ENCODE measurements around the gene RAC3.
"Not testable (repeated sequence)": the region's sequence is repeated elsewhere in the genome, so short reads cannot be mapped to it uniquely, and the experiment has no call there.

The RAC3 gene

DNA sequence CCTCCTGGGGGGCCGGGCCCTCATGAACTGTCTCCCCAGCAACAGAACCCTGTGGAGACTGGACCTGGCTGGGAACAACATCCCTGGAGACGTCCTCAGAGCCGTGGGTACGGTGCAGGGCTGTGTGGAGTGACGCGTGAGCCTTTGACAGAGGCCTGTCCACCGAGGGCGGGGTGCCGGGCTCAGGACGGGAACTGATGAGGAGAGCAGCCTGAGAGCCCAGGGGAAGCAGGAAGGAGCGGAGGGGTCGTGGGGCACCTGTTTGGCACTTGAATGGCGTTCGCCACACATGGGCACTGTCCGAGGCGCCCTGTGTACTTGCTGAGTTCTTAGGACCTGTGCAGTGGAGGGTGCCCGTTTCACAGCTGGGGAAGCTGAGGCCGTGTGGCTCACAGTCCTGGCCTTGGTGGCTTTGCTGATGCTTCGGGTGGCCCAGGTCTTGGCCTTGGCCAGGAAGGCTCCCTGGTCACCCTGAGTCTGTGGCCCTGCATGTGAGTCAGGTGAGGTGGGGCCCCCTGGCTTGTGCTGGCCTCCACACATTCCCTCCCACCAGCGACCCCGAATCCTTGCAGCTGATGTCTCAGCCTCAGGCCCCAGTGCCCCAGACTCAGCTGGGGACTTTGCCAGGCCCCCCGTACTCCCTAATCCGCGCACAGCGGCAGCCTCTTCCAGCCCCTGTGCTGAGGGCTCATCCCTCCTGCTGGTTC is 5.9 kb upstream of the RAC3 start:
- no peak for DNase-seq

GRCh38 chr17:82028246-82028645 is 3.2 kb upstream of the RAC3 start:
- no peak for DNase-seq

DNA sequence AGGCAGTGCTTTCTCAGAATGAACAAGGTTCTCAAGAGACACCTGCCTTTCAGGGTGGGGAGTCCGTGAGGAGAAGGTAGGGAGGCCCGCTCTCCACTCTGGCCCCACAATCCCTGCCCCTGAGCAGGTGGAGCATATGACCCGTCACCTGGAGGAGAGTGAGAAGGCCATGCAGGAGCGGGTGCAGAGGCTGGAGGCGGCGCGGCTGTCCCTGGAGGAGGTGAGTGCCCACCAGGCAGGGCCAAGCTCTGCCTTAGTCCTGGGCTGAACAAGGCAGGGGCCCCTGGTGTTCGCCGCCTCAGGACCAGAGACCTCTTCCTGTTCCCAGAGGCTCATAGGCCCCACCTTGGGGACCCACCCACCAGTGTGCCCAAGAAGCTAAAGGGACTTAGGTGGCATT is 2.5 kb upstream of the RAC3 start:
- DNase-seq = no peak

DNA sequence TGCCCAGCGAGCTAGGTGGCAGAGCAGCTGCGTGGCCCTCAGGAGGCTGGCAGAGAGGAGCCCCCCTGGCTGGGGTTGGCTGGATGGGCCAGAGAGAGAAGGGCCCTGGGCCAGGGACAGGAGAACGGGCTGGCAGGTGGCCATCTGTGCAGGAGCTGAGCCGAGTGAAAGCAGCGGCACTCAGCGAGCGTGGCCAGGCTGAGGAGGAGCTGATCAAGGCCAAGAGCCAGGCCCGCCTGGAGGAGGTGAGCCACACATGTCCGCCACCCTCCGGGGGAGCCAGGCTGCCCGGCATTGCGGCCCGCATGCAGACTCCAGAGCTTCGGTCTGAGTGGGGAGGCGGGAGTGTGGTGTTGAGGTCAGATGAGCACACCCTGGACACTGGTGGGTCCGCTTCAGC is 2.1 kb upstream of the RAC3 start:
- DNase-seq = no peak

DNA sequence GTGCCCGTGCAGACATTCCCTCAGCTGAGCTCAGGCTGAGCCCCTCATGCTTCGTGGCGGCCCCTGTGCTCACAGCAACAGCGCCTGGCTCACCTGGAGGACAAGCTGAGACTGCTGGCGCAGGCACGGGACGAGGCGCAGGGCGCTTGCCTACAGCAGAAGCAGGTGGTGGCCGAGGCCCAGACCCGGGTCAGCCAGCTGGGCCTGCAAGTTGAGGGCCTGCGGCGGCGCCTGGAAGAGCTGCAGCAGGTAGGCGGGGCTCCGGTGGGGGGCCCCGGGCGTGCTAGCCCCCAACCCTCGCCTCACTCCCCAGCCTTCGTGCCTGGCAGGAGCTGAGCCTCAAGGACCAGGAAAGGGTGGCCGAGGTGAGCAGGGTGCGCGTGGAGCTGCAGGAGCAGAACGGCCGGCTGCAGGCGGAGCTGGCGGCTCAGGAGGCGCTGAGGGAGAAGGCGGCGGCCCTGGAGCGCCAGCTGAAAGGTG is 1.4 kb upstream of the RAC3 start:
- DNase-seq = no peak

- peak; percentile 91 for DNase-seq
Observed at GRCh38 chr17:82030470-82031302, 792 bp upstream of the RAC3 start.

DNA sequence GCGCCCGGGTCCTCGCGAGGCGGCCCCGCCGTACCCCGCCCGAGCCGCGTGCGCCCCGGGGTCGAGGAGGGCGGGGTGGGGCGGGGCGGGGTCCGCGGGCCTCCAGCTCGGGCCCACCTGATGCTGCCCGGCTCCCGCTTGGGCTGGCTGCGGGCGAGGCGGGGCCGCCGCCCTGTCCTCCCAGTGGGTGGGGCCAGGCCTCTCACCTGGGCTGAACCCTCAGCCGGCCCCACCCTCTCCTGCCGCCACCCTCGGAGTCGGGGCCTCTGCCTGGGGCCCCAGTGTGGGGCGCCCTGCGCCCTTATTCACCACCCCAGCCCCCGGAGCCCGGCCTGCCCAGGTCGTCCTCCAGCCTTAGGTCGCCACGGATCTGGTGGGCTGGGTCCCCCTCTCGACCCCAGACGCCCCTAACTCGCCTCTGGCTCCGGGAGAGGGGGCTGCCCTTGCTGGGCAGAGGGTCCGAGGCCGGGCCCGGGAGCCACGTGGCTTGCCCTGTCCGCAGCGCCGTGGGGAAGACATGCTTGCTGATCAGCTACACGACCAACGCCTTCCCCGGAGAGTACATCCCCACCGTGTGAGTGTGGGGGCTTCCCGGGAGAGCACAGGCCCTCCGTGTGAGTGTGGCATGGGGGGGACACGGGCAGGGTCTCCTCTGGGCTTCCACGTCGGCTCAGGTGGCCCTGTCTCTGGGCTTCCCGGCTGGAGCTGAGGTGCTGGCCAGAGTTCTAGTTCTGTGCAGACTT is 578 bp downstream of the RAC3 start:
- no peak for DNase-seq

GRCh38 chr17:82033359-82034085 is 2.0 kb downstream of the RAC3 start:
- no peak for DNase-seq

- DNase-seq = no peak
Observed at GRCh38 chr17:82034371-82035011, 3.0 kb downstream of the RAC3 start.

DNA sequence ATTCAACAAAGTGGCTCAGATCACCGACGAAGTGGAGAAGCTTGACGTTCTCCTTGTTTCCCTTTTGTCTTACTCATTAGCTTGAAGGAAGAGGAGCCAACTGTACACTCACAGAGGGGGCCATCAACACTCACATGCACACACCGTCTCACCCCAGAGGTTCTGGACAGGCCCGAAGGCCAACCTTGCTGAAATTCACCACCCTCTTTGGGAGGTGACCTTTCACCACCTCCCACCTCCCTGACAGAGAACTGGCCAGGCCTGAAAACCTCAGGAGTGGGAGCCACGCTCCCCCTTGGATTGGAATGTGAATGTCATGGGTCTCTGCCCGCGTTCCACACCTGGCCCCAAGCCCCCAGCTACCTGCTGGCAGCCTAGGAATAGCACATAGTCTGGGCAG is 4.0 kb downstream of the RAC3 start:
- no peak for DNase-seq

DNA sequence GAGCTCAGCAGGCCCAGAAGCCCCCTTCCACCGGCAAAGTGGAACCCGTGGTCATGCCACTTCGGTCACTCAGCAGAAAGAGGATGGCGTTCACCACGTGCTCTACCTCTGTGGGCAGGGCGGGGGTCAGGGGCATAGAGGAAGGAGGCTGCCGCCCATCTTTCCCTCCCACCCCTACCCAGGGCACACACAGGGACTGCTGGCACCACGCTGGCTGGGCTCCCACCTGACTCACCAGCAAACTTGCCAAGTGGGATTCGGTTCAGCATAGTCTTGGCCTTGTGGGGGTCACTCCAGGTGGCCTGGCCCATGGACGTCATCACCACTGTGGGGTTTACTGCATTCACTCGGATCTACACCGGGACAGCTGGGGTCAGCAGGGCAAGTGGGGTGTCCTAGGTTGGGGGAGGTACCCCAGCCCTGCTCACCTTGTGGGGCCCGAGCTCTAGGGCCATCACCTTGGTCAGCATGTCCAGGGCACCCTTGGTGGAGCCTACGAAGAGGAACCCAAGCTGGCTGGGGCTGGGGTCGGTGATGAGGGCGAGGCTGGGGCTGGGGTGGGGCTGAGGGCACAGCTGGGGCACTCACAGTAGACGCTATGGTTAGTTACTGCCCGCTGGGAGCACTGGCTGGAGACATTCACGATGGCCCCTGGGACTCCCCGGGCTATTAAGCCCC is 4.6 kb downstream of the RAC3 start:
- DNase-seq = no peak

DNA sequence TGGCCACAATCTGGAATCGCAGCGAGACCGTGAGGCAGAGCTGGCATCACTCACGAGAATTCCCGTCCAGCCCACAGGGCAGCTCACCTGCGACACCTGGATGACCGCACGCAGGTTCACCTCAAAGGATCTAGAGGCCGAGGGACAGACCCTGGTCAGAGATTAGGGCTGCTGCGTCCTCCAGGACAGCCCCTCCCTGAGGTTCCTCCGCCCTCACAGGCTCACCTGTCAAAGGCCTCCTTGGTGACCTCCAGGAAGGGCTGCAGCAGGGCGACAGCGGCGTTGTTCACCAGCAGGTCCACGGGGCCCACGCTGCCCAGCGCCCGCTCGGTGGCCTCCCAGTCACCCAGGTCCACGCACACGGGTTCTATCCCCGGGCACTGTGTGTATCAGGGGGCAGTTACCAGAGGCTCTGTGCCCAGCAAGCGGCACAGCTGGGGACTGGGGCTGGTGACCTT is 5.2 kb downstream of the RAC3 start:
- DNase-seq = no peak

DNA sequence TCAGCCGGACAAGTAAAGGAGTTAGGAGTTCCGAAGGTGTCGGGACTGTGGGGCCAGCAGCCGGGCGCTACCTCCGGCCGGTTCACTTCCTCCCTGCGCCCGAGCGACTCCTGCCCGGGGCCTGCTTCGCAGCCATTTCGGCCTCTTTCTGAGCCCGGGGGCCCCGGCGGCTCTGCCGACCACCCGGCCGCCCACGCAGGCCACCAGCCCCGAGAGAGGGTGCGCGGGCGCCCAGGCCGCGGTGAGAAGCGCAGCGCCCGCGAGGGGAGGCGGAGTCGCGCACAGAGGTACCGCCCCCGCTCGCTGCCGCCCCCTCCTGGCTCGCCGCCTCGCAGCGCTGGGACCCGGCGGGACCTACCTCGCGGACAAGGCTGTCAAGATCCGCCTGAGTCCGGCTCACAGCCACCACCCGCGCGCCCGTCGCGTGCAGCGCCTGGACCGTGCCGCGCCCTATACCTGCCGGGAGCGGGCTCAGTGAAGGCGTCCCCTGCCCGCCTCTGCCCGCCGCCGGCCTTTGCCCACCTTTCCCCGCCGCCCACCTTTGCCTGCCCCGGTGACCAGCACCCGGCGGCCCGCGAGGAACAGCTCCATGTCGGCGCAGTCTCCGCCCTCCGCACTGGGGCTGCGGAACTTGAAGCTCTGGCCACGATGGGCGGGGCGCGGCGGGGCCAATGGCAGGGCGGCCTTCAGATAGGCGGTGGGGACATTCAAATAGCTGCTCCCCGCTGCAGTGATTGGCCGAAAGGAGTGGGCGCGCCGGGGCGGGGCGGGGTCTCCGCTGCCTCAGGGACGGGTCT is 5.8 kb downstream of the RAC3 start, which contains the start of gene DCXR:
Gene DCXR (minus strand): TSS at position 606 of the 797 bp plus-strand sequence. CDS start 15 bp downstream, at position 591.
- peak; percentile 96 for DNase-seq

DNA sequence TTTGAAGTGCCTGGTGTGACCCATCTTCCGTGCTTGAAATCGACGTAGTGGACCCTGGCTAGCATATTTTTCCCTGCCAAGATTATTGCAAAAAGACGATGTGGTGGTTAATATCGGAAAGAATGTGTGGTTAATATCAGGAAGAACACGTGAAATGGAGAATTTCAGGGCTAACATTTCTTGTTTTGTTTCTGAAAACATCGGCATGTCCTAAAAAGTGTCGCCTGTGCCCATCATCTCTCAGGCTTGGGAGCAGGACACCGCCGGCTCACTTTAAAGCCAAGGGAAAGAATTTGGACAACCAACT is 6.4 kb downstream of the RAC3 start:
- DNase-seq = no peak

DNA sequence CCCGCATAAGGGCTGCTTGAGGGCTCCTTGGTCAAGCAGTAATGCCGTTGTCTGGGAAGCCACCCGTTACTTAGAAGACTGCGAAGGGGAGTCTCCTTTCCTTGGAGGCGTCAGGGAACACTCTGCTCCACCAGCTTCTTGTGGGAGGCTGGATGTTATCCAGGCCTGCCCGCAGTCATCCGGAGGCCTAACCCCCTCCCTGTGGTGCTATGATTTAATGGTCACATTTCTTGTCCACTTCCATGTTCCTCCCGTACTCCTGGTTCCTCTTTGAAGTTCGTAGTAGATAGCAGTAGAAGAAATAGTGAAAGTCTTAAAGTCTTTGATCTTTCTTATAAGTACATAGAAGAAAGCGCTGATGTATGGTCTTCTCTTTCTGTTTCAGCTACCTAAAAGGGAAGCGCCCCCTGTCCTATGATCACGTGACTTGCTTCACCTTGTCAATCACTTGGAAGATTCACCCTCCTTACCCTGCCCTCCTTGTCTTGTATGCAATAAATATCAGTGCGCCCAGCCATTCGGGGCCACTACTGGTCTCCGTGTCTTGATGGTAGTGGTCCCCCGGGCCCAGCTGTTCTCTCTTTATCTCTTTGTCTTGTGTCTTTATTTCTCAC is 7.4 kb downstream of the RAC3 start:
- DNase-seq = not testable (repeated sequence)

DNA sequence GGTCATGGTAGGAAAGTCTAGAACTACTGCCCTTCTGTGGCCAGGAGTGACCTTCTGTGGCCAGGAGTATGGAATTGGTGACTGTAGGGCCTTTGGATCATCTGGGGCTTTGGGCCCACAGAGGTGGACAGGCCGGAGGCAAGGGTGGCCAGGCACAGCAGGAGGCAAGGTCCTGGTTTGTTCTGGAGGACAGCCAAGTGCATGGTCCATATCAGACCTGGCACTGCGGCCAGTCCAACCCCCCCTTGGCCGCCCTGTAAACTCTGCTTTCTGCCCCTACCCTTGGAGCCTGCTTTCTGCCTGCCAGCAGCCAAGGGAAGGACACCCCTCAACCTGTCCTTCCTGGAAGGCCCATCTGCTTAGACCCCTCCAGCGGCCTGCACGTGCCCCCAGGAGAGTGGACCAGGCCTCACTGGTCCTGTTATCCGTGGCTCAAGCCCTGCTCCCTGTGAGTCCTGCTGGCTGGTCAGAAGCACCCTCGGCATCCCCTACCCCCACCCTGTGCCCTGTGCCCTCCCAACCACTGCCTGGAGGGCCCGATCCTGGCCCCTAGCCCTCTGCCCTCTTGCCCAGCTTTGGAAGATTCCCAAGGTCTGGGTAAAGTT is 8.3 kb downstream of the RAC3 start:
- no peak for DNase-seq

DNA sequence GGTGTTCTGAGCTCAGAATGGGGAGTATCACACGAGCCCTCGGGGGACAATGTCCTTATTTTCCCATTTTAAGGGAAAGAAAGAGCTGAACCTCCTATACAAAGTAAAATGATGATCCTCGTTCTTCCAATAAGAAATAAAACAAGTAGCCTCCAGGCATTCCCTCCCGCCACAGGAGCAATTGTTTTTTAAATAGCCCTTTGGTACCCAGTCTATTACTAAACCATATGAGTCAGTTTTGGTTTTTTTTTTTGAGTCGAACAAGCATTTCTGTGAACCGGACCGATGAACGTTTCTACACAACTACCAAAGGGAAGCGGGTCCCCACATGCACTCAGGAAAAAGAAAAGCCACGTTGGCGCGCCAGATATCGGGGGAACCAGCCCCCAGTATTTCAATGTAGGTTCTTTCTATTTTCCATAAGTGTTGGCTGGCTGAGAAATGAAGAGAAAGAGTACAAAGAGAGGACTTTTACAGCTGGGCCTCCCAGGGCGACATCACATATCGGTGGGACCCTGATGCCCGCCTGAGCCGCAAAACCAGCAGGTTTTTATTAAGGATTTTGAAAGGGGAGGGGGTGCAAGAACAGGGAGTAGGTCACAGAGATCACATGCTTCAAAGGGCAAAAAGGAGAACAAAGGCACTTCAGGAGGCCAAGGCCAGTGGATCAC is 9.8 kb downstream of the RAC3 start:
- no peak for DNase-seq

DNA sequence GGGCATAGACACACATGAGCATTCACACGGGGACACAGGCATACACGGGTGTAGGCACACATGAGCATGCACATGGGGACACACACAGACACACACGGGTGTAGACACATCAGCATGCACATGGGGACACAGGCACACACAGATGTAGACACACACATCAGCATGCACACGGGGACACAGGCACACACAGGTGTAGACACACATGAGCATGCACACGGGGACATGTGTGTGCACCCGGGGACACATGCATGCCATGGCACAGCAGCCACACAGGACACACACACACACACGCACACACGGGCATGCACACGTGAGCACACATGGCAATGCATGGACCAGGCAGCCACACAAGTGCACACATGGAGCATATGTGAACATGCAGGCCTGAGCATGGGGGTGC is 11.2 kb downstream of the RAC3 start:
- no peak for DNase-seq

DNA sequence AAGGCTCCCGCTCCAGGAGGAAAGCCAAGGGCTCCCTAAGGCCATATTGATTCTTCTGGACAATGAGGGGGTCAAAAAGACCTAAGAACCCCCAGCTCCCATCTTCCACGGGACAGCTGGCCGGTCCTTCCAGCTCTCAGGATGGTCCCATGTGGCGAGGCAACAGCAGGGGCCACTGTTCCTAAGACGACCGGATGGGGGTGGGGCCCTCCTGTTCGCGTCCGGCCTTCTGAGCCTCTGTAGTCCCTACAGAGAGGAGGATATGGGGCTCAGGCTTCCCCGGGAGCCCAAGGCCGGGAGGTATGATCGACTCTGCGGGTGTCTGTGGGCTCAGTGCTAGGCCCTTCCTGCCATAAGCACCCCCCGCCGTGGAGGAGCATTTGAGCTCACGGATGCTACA is 12.0 kb downstream of the RAC3 start:
- no peak for DNase-seq
